GM18505 (cell line): ENCODE results near the gene CCBE1.

Source experiments
- ATAC-seq: cut with Tn5 transposase; IDR thresholded peaks from one replicate; pipeline ENCODE4 v1.9.1; 2021; ENCODE audit not compliant: unreplicated experiment
- POLR2A ChIP-seq: IDR thresholded peaks from 4 replicates; pipeline ENCODE4 v1.6.1; 2011; ENCODE audit warnings: borderline replicate concordance; ENCODE audit not compliant: insufficient read depth, insufficient read length; ENCODE audit errors: extremely low read depth

Gene CCBE1

GRCh38 chr18:59512025-59512755, 185.0 kb downstream of the CCBE1 start:
- no peak for TF ChIP-seq POLR2A
- ATAC-seq = no peak

- ATAC-seq = no peak
- no peak for TF ChIP-seq POLR2A
These were observed 187.5 kb downstream of the CCBE1 start for GRCh38 chr18:59509481-59510442.

- TF ChIP-seq POLR2A = no peak
- no peak for ATAC-seq
These were observed 191.9 kb downstream of the CCBE1 start for GRCh38 chr18:59505356-59505755.

GRCh38 chr18:59502274-59503175, 194.7 kb downstream of the CCBE1 start:
- no peak for ATAC-seq
- TF ChIP-seq POLR2A = no peak

- no peak for TF ChIP-seq POLR2A
- ATAC-seq = no peak
These were observed 195.3 kb downstream of the CCBE1 start for GRCh38 chr18:59501920-59502273.

- TF ChIP-seq POLR2A = no peak
- no peak for ATAC-seq
These were observed 196.5 kb downstream of the CCBE1 start for GRCh38 chr18:59500765-59501164.

- ATAC-seq = no peak
These were observed 198.6 kb downstream of the CCBE1 start for GRCh38 chr18:59498506-59499086.

GRCh38 chr18:59492756-59493421, 204.3 kb downstream of the CCBE1 start:
- no peak for TF ChIP-seq POLR2A

More at GRCh38 chr18:59498506-59499086, 198.6 kb downstream of the CCBE1 start:
- TF ChIP-seq POLR2A = no peak

GRCh38 chr18:59488899-59489298, 208.3 kb downstream of the CCBE1 start:
- TF ChIP-seq POLR2A = no peak
- peak; percentile 92 for ATAC-seq

More at GRCh38 chr18:59492756-59493421, 204.3 kb downstream of the CCBE1 start:
- no peak for ATAC-seq

- no peak for ATAC-seq
- TF ChIP-seq POLR2A = no peak
These were observed 211.8 kb downstream of the CCBE1 start for GRCh38 chr18:59485382-59485781.

- TF ChIP-seq POLR2A = no peak
- no peak for ATAC-seq
These were observed 212.5 kb downstream of the CCBE1 start for GRCh38 chr18:59484561-59485328.

GRCh38 chr18:59484131-59484530, 213.1 kb downstream of the CCBE1 start:
- no peak for TF ChIP-seq POLR2A
- no peak for ATAC-seq

- no peak for ATAC-seq
These were observed 215.8 kb downstream of the CCBE1 start for GRCh38 chr18:59481436-59481835.

More at GRCh38 chr18:59481436-59481835, 215.8 kb downstream of the CCBE1 start:
- no peak for TF ChIP-seq POLR2A
